ENCODE data around the gene FBXL15.
A peak's percentile ranks its signal among the peaks of the same experiment; 100 is the strongest.

FBXL15 gene

GRCh38 chr10:102411341-102412255, 9.0 kb upstream of the FBXL15 start:
- no peak for DNase-seq

DNA sequence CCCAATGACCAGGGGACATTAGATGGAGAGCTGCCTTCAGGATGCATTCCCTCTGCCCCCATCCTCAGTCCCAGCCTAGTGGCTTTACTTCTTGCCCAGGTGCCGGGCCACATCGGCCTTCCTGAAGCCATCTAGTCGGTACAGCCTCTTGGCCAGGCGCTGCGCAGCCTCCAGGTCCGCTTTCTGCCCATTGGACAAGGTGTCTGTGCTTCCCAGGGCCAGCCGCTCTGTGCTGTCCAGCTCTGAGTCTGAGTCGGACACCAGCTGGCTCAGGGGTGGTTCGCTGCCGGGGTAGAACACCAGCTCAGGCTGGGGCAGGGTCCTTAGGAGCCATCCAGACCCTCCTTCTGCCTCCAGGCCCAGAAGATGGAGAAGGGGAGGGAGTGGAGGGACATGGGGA, 8.3 kb upstream of the FBXL15 start:
- DNase-seq = no peak

GRCh38 chr10:102413053-102413705, 7.5 kb upstream of the FBXL15 start:
- peak; percentile 54 for DNase-seq

- no peak for DNase-seq
Observed at GRCh38 chr10:102413806-102414561, 6.7 kb upstream of the FBXL15 start.

- DNase-seq = no peak
Observed at GRCh38 chr10:102414749-102415148, 5.9 kb upstream of the FBXL15 start.

DNA sequence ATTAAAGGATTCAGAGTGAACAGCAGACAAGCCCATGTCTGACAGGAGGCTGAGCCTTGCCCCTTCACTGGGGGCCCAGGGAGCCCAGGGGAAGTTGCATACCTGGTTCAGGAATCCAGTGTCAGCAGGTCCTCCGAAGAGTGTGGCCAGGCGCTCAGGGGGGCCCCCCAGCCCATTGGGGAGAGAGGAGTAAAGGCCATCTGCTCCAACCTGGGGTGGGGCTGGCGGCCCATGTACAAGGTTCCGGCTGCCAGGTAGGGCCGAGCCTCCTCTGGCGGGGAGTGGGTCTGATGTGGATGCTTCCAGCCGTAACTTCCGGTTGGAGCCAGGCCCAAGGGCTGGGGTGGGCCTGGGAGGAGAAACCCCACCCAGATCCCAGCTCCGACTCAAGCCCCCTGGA, 4.4 kb upstream of the FBXL15 start:
- DNase-seq = no peak

GRCh38 chr10:102416695-102417094, 3.9 kb upstream of the FBXL15 start:
- DNase-seq = no peak

DNA sequence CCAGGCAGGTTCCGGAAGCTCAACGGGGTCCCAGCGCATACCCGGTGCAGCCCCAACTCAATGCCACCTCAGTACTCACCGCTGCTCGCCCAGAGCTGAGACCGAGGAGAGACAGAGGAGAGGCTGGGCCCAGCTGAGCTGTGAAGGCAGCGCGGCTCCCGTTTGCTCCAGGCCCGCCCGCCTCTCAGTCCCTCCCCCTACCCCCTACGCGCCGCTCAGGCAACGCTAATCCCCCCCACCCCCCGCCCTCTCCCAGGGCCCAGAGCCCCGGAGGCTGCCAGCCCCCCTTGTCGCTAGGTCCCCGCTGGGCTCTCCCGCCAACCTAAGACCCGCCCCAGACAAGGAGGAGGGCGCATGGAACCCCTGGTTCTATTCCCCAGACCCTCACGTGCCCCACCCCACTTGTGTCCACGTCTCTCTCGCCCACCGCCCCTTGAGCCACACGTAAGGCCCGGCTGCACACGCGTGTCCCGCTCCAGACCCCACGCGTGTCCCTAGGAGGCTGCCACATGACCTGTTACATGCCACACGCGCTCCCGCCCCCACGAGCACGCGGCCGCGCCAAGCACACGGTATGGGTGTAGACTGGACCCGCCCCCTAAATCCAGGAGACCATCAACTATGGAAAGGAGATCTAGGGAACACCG, 1.9 kb upstream of the FBXL15 start, which contains the start of gene PSD:
Gene PSD, minus strand, starts transcription at position 164 of the 647 bp plus-strand sequence. CDS start 1,747 bp downstream, outside the sequence.
- peak; percentile 51 for DNase-seq

DNA sequence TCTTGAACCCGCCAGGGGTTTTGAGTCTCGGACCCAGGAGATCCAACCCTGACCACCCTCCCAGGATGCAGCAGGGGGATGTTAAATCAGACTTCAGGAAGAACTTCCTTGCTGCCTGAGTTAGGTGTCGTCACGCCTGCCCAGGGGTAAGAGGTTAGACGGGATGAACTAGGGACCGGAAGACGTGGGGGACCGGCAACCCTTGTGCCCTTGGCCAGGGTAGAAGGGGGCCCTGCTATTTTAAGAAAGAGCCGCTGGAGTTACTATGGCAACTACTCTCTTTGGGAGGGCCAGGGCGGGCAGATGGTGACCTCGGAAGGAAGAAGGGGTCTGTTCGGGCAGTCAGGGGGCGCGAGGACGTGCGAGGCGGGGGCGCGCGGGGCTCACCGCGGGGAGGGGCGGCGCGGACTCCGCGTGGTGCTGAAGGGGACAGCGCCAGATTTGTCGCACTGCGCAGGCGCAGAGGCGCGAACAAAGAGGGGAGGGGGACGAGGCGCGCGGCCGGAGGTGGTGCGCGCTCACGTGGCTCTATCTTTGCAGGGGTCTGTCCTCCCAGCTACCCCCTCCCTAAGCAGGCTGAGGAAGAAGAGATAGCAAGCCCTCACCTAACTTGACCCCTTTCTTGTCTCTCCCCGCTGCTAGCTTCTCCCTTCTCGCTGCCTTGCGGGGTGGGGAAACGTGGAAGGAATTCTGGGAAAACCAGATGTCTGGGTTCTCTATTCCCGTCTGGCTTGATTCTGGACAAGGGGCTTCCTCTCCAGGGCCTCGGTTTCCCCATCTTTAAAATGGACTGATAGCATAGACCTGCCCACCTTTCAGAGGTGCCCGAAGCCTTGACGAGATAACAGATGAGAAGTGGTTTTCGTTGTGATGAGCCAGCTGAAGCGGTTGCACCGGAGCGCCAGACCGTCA, 1.1 kb upstream of the FBXL15 start:
- DNase-seq = peak; percentile 56

GRCh38 chr10:102420181-102420713, 389 bp upstream of the FBXL15 start:
- DNase-seq = no peak

GRCh38 chr10:102421507-102421756, 796 bp downstream of the FBXL15 start:
- DNase-seq = no peak

DNA sequence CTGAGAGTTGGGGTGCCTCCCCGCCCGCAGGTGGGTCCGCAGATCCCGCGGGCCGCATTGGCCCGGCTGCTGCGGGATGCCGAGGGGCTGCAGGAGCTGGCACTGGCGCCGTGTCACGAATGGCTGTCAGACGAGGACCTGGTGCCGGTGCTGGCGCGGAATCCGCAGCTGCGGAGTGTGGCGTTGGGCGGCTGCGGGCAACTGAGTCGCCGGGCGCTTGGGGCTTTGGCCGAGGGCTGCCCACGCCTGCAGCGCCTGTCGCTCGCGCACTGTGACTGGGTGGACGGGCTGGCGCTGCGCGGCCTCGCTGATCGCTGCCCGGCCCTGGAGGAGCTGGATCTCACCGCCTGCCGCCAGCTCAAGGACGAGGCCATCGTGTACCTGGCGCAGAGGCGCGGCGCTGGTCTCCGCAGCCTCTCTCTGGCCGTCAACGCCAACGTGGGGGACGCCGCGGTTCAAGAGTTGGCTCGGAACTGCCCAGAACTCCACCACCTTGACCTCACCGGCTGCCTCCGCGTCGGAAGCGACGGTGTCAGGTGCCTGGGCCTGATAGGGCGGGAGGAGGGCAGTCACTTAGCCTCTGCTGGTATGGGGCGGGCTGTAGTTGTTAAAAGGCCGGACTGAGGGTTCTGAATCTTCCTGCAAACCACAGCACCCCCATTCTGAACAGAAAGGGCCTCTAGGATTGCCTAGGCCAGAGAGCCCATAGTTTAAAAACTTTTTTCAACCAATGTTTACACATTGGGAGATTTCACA, 1.3 kb downstream of the FBXL15 start:
- DNase-seq = no peak

GRCh38 chr10:102422545-102423129, 2.0 kb downstream of the FBXL15 start:
- no peak for DNase-seq

DNA sequence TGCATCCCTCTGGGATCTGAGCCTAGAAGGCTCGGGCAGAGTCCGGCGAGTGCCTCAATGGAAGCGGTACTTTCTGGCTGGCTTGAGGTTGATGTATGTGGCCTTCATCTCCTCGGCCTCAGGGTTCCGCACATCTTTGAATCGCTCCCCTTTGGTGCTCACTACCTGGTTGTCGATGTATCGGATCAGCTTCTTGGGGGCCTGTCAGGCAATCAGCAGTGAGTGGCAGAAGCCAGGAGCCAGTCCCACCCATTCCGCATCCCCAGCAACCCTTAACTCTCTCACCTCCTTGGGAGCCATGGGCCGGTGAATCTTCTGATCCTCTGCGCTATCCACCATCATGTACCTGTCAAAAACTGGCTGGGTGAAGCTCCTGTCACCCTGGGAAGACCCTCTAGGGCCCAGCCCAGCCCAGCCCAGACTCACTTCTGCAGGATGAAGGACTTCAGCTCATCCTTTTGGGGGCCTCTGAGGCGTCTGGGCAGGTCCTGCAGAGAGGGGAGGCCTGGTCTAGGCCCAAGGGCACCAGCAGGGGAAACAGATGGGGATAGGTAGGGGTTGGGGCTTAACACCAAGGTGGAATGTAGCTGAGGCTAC, 2.8 kb downstream of the FBXL15 start:
- DNase-seq = no peak

DNA sequence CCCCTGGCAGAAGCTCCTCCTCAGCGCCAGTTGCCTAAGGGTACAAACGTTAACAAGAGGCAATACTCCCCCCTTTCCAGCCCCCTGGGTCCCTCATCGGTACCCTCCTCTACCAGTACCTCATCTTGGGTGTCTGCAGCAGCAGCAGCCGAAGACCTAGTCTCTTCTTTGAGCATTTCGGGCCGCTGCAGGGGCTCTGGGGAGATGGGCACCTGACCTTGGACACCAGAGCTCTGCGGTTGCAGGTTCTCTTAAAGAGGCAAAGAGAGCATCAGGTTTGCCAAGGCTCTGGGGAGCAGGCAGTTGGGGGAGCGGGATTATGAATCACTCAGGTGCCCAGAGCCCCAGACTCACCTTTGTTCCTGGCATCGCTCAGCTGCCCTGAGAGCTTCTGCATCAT, 3.5 kb downstream of the FBXL15 start:
- DNase-seq = no peak

DNA sequence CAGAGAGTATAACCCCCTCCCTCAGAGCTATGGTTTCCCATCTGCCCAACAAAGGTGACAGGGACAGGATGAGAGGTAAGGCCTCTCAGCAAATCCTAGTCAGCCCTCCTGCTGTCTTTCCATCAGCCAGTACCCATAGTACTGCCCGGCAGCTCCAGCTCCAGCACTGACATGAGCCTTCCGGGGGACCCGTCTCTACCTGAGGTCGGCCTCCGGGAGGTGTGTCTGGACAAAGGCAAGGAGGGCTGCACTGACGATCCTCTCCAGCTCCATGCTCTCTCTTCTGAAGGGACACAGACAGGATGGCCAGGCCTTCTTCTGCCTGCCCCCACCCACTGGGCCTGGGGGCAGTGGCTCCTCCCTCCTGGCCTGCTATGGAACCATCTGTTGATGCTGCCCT, 4.3 kb downstream of the FBXL15 start:
- no peak for DNase-seq

- DNase-seq = no peak
Observed at GRCh38 chr10:102425444-102425843, 4.8 kb downstream of the FBXL15 start.

DNA sequence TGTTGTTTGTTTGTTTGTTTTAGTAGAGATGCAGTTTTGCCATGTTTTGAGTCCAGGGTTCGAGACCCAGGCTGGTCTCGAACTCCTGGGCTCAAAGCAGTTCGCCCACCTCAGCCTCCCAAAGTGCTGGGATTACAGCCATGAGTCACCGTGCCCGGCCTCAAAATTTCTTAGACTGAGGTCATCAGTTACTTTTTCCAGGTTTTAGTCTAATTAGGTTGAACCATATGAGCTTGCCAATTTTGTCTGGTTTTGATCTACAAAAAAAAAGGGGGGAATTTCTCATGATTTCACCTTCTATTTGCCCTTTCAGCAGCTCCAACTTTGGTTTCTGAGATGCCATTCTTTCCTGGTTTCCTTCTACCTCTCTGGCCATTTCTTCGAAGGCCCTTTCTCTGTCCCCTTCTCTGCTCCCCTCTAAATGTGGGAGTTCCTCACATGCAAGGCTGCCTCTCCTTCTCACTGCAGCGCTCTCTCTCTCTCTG, 6.2 kb downstream of the FBXL15 start:
- DNase-seq = no peak

DNA sequence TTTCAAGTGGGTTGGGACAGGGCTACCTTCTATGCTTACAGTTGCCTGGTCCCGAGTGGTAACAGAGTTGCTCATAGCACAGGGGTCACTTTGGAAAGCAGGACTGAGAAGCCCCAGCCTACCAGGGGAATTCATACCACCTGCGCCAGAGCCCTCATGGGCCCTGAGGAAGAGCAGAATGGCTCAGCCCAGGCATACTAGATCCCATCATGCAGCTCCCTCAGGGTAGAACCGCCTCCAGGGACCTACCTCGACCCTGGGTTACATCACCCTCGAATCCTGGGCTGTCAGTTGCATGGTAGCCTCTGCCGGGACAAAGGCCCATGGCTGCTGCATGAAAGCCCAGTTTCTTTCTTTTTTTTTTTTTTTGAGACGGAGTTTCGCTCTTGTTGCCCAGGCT, 8.8 kb downstream of the FBXL15 start:
- DNase-seq = no peak

Data from NCI-H774 (cell line).